ENCODE data around the gene ERAL1.

The ERAL1 gene

GRCh38 chr17:28895794-28896447 lies 41.1 kb downstream of the ERAL1 start:
- no peak for TF ChIP-seq YY1 (IDR thresholded peaks at IDR 0.05; ENCODE audit: insufficient read depth, insufficient read length)
- no peak for TF ChIP-seq SUZ12 (IDR thresholded peaks at IDR 0.05; ENCODE audit: extremely low read depth, insufficient read depth, insufficient read length)
- no peak for TF ChIP-seq ZNF274 (IDR thresholded peaks at IDR 0.05; ENCODE audit: low read depth, low read length)
- Histone ChIP-seq H3K36me3 (ENCODE audit: insufficient read depth, insufficient read length, low read length) (peaks cover 29% of the 10 kb centered on the region), H3K9ac (ENCODE audit: insufficient read length, low read depth) (peak overlapping the region; percentile 85), H3K4me3 (ENCODE audit: insufficient read length, low read depth) (peak overlapping the region; percentile 82), H3K27me3 (ENCODE audit: insufficient read depth, insufficient read length) (no peaks in the 10 kb centered on the region), H3K9me3 (ENCODE audit: insufficient read depth, low read length) (peaks cover 9% of the 10 kb centered on the region; the same call in 1 of the 2 replicates), H3K4me1 (ENCODE audit: insufficient read depth, insufficient read length) (no peaks in the 10 kb centered on the region)
- no peak for DNase-seq (ENCODE audit: low read depth, low spot score)

GRCh38 chr17:28896491-28896883 lies 41.7 kb downstream of the ERAL1 start:
- Histone ChIP-seq H3K4me1 (ENCODE audit: insufficient read depth, insufficient read length) (no peaks in the 10 kb centered on the region), H3K9ac (ENCODE audit: insufficient read length, low read depth) (peak overlapping the region; percentile 85), H3K4me3 (ENCODE audit: insufficient read length, low read depth) (peak overlapping the region; percentile 82), H3K9me3 (ENCODE audit: insufficient read depth, low read length) (peaks cover 15% of the 10 kb centered on the region; the same call in 1 of the 2 replicates), H3K27me3 (ENCODE audit: insufficient read depth, insufficient read length) (no peaks in the 10 kb centered on the region), H3K36me3 (ENCODE audit: insufficient read depth, insufficient read length, low read length) (peaks cover 30% of the 10 kb centered on the region)
- TF ChIP-seq ZNF274 (IDR thresholded peaks at IDR 0.05; ENCODE audit: low read depth, low read length) (no peak), SUZ12 (IDR thresholded peaks at IDR 0.05; ENCODE audit: extremely low read depth, insufficient read depth, insufficient read length) (no peak), YY1 (IDR thresholded peaks at IDR 0.05; ENCODE audit: insufficient read depth, insufficient read length) (no peak)
- no peak for DNase-seq (ENCODE audit: low read depth, low spot score)

GRCh38 chr17:28896884-28897768 lies 42.3 kb downstream of the ERAL1 start, which contains the start of gene FLOT2:
Gene FLOT2, minus strand, starts transcription at chr17:28897733. Its CDS starts 159 bp downstream, at chr17:28897574.
- H3K27me3 ChIP-seq (ENCODE audit: insufficient read depth, insufficient read length), result no peaks in the 10 kb centered on the region

GRCh38 chr17:28897769-28898526 lies 43.1 kb downstream of the ERAL1 start:
- peaks cover 25% of the 10 kb centered on the region for H3K36me3 ChIP-seq (ENCODE audit: insufficient read depth, insufficient read length, low read length)
- H3K9me3 ChIP-seq (ENCODE audit: insufficient read depth, low read length), result peaks cover 20% of the 10 kb centered on the region; the same call in 1 of the 2 replicates
- peak overlapping the region; percentile 85 for H3K9ac ChIP-seq (ENCODE audit: insufficient read length, low read depth)
- DNase-seq (ENCODE audit: low read depth, low spot score), result no peak
- TF ChIP-seq ZNF274 (IDR thresholded peaks at IDR 0.05; ENCODE audit: low read depth, low read length) (no peak), SUZ12 (IDR thresholded peaks at IDR 0.05; ENCODE audit: extremely low read depth, insufficient read depth, insufficient read length) (no peak), YY1 (IDR thresholded peaks at IDR 0.05; ENCODE audit: insufficient read depth, insufficient read length) (no peak)
- H3K4me1 ChIP-seq (ENCODE audit: insufficient read depth, insufficient read length), result no peaks in the 10 kb centered on the region
- H3K27me3 ChIP-seq (ENCODE audit: insufficient read depth, insufficient read length), result no peaks in the 10 kb centered on the region
- peak overlapping the region; percentile 82 for H3K4me3 ChIP-seq (ENCODE audit: insufficient read length, low read depth)

More at GRCh38 chr17:28896884-28897768, 42.3 kb downstream of the ERAL1 start, which contains the start of gene FLOT2:
- Histone ChIP-seq H3K4me1 (ENCODE audit: insufficient read depth, insufficient read length) (no peaks in the 10 kb centered on the region), H3K9me3 (ENCODE audit: insufficient read depth, low read length) (peaks cover 20% of the 10 kb centered on the region; the same call in 1 of the 2 replicates), H3K36me3 (ENCODE audit: insufficient read depth, insufficient read length, low read length) (peaks cover 26% of the 10 kb centered on the region), H3K4me3 (ENCODE audit: insufficient read length, low read depth) (peak within 1 kb of the TSS; percentile 82), H3K9ac (ENCODE audit: insufficient read length, low read depth) (peak within 1 kb of the TSS; percentile 85)
- no peak for DNase-seq (ENCODE audit: low read depth, low spot score)
- TF ChIP-seq ZNF274 (IDR thresholded peaks at IDR 0.05; ENCODE audit: low read depth, low read length) (no peak), SUZ12 (IDR thresholded peaks at IDR 0.05; ENCODE audit: extremely low read depth, insufficient read depth, insufficient read length) (no peak), YY1 (IDR thresholded peaks at IDR 0.05; ENCODE audit: insufficient read depth, insufficient read length) (no peak)

- H3K9ac ChIP-seq (ENCODE audit: insufficient read length, low read depth), result no peak overlapping the region
- no peak for TF ChIP-seq YY1 (IDR thresholded peaks at IDR 0.05; ENCODE audit: insufficient read depth, insufficient read length)
- no peak for TF ChIP-seq SUZ12 (IDR thresholded peaks at IDR 0.05; ENCODE audit: extremely low read depth, insufficient read depth, insufficient read length)
- no peak for TF ChIP-seq ZNF274 (IDR thresholded peaks at IDR 0.05; ENCODE audit: low read depth, low read length)
- DNase-seq (ENCODE audit: low read depth, low spot score), result no peak
- peaks cover 26% of the 10 kb centered on the region; the same call in 1 of the 2 replicates for H3K9me3 ChIP-seq (ENCODE audit: insufficient read depth, low read length)
- peaks cover 23% of the 10 kb centered on the region for H3K36me3 ChIP-seq (ENCODE audit: insufficient read depth, insufficient read length, low read length)
- H3K27me3 ChIP-seq (ENCODE audit: insufficient read depth, insufficient read length), result no peaks in the 10 kb centered on the region
- no peaks in the 10 kb centered on the region for H3K4me1 ChIP-seq (ENCODE audit: insufficient read depth, insufficient read length)
- no peak overlapping the region for H3K4me3 ChIP-seq (ENCODE audit: insufficient read length, low read depth)
Measured at GRCh38 chr17:28898527-28898955, 43.7 kb downstream of the ERAL1 start.

GRCh38 chr17:28899212-28899815 lies 44.5 kb downstream of the ERAL1 start:
- Histone ChIP-seq H3K9me3 (ENCODE audit: insufficient read depth, low read length) (peaks cover 32% of the 10 kb centered on the region; the same call in 1 of the 2 replicates), H3K27me3 (ENCODE audit: insufficient read depth, insufficient read length) (no peaks in the 10 kb centered on the region), H3K4me1 (ENCODE audit: insufficient read depth, insufficient read length) (no peaks in the 10 kb centered on the region), H3K4me3 (ENCODE audit: insufficient read length, low read depth) (no peak overlapping the region), H3K9ac (ENCODE audit: insufficient read length, low read depth) (no peak overlapping the region), H3K36me3 (ENCODE audit: insufficient read depth, insufficient read length, low read length) (peaks cover 23% of the 10 kb centered on the region)
- DNase-seq (ENCODE audit: low read depth, low spot score), result no peak
- no peak for TF ChIP-seq SUZ12 (IDR thresholded peaks at IDR 0.05; ENCODE audit: extremely low read depth, insufficient read depth, insufficient read length)
- TF ChIP-seq YY1 (IDR thresholded peaks at IDR 0.05; ENCODE audit: insufficient read depth, insufficient read length), result no peak
- no peak for TF ChIP-seq ZNF274 (IDR thresholded peaks at IDR 0.05; ENCODE audit: low read depth, low read length)

All from NT2/D1 (cell line).